GM19025 (cell line): ENCODE results near the gene CNIH3.
"Not testable (repeated sequence)": the region's sequence is repeated elsewhere in the genome, so short reads cannot be mapped to it uniquely, and the experiment has no call there.

Source experiments
- ATAC-seq: cut with Tn5 transposase; IDR thresholded peaks from one replicate; pipeline ENCODE4 v1.9.1; 2021; ENCODE audit warnings: mild to moderate bottlenecking, low read depth, moderate library complexity; ENCODE audit not compliant: unreplicated experiment

Gene CNIH3

DNA sequence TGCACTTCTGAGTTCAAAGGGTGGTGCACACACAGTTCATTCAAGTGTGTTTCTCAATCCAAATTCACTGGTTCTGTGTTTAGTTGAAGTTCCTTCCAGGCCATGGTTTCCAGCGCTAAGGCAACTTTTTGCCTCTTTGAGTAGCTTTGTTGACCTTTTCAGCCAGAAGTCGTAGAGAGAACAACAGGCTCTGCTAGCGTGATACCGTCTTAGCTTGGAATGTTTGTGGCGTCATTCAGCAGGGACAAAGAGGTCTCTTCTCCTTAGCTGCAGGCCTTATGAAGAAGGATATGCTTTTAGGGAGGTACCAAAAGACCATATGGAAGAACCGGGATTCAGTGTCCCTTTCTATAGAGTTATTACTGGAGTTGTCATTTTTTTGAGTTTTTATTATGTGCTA lies 65.7 kb downstream of the CNIH3 start:
- no peak for ATAC-seq

DNA sequence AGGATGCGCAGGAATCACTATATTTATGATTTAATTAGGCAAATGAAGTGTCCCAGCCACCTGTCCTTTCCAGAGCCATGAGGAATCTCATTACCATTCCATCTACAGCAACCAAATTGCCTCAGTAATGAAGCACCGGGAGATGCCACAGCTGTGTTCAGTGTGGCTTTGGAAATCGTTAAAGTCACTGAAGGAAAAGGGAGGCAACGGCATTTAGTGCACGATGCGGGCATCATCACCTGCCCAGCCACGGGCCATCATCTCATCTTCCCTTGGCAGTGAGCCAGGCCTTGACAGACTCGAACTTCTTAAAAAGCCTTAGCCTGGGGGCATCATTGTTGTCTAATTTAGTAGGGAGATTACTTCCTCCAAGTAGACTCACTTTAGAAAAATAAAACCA lies 67.8 kb downstream of the CNIH3 start:
- no peak for ATAC-seq

DNA sequence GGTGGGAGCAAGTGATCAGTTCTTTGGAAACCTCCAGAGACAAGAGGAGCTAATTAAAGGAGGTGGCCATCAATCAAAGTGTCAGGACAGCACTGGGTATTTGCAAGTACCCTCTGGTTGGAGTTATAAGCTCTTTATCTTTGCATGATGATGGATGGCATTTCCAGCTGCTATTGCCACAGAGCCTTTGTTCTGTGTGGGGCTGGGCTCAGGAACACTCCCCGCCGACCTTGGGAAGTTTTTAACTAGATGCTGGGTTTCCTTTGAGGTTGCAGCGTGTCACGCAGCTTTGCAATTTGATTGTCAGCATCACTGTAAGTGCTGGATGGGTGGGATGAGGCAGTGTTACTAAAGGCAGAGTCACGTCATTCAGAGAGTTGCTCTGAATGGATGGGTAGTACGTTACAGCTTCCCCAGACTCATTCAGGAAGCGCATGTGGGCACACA lies 68.9 kb downstream of the CNIH3 start:
- no peak for ATAC-seq

DNA sequence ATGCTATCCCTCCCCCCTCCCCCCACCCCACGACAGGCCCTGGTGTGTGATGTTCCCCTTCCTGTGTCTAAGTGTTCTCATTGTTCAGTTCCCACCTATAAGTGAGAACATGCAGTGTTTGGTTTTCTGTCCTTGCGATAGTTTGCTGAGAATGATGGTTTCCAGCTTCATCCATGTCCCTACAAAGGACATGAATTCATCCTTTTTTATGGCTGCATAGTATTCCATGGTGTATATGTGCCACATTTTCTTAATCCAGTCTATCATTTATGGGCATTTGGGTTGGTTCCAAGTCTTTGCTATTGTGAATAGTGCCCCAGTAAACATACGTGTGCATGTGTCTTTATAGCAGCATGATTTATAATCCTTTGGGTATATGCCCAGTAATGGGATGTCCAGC lies 70.0 kb downstream of the CNIH3 start:
- not testable (repeated sequence) for ATAC-seq

DNA sequence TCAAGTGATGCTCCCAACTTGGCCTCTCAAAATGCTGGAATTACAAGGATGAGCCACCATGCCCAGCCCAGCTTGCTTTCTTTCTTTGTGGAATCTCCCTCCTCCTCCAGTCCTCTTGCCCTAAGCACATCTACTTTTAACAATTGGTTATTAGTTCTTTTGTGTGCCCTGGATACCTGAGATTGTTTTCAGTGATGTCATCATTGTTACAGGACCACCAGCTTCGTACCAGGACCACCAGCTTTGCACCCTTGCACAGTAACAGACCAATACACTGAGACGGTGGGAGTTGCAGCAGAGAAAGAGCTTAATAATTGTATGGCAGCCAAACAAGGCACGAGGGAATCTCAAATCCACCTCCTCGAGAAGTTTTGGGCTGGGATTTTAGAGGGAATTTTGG lies 71.3 kb downstream of the CNIH3 start:
- ATAC-seq: no peak

DNA sequence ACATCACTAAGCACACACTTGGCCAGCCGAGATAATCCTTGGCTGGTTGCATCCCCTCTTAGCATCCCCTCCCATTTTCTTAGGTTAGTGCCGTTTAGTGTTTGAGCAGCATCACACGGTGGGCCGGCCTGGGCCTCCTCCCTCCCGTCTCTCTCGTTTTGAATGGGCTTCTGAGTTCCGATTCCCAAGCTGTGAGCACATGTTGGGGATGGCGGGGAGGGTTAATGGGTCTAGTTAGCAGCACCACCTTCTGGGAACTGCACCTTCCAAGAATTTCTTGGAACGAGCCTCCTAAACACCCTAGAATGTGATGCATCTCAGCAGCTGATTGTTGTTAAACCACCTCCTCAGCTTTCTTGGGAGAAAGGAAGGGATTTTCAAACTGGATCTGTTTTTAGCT lies 73.3 kb downstream of the CNIH3 start:
- ATAC-seq: no peak

DNA sequence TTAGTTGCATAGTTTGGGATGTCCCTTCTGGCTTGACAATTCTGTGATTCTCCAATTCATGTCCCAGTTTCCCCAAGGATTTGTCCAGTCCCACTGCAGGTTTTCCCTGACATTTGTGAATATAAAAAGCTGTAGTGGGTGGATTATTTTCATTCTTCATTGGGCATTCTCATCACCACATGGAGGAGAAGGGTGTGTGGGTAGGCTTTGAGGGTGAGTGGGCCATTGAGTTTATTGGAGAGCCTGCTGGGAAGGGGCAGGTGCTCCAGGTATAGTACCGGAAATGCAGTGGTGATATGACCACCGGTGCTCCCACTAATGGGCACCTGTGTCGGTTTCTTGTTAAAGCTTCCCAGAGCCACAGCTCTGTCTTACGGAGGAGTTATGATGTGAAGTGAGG lies 74.5 kb downstream of the CNIH3 start:
- no peak for ATAC-seq

DNA sequence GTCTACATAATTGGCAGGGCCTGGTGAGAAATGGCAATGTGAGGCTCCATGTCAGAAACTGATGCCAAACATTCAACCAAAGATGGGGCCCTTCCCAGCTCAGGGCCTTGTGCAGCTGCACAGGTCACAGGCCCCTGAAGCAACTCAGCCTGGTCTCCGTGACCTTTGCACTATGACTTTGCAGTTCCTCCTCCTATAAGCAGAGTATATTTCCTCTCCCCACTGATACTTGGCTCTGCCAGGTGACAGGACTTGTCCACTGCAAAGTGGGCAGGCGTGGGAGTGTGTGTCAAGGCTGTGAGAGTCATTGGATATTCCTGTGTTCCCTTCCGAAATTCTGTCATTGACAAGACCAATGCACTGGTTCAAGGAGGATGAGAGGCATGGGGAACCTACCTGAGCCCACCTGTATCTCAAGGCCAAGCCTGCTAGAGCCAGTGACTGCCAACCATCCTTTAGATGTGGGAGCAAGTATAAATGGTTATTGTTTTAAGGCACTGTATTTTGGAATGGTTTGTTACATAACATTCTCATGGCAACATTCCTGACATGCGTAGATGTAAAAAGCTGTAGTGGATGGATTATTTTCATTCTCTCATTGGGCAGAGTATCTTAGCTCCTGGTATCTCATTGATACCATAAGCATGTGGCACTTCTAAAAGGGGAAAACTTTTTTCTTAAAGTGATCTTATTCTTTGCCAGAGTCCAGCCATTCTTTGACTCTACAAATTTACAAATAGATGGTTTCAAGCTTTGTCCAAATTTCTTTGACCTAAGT lies 75.2 kb downstream of the CNIH3 start:
- no peak for ATAC-seq

DNA sequence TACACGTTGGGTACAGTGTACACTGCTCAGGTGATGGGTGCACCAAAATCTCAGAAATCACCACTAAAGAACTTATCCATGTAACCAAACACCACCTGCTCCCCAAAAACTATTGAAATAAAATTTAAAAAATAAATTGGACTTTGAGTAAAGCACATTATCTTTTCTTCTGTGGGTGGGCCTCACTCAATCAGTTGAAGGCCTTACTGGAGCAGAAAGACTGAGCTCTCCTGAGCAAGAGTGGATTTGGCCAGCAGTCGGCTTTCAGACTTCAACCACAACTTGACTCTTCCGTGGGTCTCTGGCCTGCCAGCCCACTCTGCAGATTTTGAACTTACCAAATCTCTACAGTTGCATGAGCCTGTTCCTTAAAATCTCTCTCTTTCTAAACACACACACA lies 78.9 kb downstream of the CNIH3 start:
- ATAC-seq: no peak

DNA sequence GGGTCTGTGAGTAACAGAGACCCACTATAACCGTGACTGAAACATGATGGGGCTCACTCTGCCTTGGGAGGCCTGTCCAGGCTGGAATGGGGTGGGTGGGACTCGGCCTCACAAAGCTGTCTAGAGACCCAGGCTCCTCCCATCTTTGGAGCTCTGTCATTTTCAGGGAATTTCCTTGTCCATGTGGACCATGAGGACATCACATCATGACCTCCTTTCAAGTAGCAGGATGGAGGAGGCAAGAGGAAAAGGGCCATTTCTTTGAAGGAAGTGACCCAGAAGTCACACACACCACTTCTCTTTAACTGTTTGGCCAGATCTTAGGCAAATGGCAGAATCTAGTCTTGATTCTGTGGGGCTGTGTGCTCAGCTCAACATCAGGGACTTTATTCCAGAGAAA lies 79.9 kb downstream of the CNIH3 start:
- ATAC-seq: no peak

DNA sequence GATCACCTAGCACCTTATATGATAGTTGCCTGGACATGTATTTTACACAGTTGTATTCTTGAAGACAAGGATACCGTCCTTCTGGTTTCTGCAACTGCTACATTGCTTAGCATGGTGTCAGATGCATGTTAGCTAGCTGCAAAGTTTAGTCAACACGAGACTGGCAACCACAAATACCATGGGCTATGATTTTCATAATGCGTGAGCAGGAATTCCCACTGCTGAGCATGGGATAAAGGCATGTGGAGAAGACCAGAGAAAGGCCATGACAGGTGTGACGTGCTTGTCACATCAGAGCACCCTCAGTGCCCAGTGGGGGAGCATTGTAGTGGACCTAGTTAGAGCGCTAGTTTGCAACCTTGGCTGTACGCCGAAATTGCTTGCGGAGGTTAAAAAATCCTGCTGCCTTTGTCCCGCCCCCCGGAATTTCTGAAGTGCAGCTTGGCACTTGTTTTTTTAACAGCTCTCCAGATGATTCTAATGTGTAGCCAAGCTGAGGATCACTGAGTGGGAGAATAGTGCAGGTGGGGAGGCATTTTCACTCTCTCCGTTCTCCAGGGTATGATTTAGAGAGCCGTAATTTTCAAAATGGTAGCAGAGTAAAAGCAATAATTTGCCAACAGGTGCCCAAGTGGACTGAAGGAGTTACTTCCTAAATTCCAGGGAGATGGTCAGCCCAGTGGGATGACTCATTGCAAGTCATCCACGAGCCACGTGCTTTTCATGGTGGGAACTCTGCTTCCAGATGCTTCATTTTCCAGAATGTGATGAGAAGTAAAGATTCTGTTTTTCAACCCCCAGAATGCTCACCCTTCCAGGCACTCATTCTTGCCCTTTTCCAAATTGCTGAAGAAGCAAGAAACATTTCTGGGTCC lies 81.0 kb downstream of the CNIH3 start:
- no peak for ATAC-seq

DNA sequence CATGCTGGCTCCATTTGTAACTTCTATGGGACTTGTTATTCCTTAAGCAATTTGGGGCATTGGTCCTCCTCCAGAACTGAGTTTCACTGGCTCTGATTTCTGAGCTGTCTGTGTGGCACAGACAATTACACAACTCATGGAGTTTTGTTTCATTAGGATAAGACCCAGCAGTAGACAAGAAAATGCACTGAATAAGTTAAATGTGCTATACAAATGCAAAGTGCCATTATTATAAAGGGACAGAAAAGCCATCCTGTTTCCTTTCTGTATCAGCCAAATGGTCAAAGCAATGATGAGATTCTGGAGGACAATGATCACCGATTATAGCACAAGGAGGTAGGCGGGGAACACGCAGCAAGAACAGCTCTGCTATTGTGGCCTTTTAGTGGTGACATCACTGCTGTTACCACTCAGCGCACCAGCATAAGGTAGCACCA lies 81.9 kb downstream of the CNIH3 start:
- ATAC-seq: no peak

DNA sequence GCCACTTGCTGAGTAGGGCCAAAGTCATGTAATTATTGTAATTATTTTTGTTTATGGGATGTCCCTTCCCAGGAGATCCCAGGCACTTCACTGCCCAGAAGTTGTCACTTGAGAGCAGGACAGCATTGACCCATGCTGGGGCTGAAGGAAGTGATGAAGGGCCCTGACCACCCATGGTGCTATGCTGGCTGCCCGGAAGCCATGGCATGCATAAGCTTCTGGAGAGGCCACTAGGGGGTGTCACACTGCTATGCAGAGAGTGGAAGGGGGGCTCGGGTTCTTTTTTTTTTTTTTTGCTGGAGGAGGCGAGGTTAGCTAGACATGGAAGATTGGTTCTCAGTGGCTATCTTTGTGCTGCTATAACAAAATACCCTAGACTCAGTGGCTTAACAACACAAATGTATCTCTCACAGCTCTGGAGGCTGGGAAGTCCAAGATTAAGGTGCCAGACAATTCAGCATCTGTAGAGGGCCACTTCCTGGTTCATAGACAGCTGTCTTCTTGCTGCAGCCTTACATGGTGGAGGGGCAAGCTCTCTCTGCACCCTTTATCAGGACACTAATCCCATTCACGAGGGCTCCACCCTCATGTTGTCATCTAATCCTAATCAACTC lies 84.9 kb downstream of the CNIH3 start:
- no peak for ATAC-seq

DNA sequence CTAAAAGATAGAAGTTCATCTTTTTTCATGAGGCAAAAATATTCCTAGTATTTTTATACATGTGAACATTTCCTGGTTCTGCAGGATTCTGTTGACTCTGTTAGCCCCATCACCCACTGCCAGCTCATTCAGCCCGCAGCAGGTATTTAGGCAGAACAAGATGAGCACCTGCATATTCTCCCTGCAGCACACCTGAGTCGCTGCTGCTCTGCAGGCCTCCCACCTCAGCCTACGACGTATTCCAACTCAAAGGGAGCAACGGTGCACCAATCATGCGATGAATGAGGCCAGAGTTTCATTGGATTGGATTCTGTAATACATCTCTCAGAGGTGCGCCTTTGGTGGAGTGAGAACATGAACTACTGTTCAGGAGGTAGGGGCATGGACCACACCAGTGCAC lies 87.6 kb downstream of the CNIH3 start:
- ATAC-seq: no peak

DNA sequence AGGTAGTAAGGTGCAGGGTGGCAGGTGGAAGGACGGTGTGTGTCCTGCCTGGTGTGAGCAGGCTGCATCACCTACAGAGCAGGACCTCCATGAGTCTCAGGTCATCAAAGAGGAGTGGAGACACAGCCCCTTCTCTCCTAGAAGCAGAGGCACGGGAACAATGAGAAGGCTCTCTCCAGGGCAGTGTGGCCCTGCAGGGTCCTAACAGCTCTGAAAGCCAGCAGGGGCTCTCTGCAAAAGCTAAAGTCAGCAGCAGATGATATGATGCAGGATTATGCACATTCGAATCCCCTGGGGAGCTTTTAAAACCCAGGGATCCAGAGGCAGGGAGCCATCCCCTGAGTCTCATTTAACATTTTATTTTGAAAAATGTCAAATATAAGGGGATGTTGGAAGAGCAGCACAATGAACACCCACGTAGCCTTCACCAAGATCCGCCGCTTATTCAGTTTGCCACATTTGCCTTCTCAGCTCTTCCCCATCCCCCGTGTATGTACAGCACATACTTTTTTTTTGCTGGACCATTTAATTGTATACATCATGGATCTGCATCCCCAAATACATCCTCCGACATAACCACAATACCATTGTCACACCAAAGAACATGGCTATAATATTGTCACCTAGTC lies 88.1 kb downstream of the CNIH3 start:
- no peak for ATAC-seq

DNA sequence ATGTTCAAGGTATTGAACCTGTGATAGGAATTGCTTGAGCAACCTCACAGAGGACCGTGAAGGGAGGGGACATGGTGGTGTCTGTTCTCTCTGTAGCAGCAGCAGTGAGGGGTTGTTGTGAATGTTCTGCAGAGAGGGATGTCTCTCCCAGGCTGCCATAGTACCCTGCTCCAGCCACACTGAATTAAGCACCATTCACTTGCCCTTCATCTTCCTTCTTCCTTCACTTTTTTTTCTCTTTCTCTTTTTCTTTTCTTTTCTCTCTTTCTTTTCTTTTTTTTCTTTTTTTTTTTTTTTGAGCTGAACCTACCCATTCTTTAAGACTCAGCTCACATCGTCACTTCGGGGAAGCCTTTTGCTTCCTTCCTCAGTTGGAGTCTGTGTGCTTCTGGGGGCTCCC lies 89.5 kb downstream of the CNIH3 start:
- ATAC-seq: no peak

DNA sequence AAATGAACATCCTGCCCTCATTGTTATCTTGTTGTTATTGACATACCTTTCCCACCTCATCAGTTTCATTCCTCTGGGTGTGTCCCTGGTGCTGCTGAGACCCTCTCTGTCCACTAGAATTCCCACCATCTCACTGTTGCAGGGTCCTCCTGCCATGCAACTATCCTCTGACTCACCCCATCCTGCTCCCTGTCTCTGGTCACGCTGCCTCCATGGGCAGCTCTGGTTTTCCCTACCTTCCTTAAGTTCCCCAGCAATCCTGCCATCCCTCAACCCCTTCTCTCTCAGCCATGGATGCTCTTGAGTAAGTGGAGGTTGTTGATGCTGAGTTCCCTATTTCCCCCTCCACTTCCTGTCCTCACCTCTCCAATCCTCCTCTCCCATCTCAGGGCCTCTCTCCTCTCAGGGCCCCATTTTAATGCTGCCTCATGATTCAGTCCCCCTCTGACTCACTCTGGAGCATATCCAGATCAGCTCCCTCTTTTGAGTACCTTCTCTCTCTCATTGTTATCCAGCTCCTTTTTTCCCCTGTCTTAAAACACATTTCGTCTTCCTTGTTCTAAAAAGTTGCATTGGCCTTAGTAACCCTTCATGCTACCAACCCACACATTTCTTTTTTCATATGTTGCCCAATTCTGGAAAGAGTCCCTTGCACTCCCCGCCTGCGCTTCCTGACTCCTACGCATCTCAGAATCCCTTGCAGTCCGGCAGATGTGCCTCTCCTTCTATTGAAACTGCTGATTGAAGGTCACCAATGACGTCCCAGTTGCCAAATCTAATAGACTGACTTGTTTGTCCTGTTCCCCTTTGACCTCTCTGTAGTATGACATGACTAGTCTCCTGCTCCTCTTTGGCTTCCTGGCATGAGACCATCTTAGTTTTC lies 92.0 kb downstream of the CNIH3 start:
- ATAC-seq: no peak

DNA sequence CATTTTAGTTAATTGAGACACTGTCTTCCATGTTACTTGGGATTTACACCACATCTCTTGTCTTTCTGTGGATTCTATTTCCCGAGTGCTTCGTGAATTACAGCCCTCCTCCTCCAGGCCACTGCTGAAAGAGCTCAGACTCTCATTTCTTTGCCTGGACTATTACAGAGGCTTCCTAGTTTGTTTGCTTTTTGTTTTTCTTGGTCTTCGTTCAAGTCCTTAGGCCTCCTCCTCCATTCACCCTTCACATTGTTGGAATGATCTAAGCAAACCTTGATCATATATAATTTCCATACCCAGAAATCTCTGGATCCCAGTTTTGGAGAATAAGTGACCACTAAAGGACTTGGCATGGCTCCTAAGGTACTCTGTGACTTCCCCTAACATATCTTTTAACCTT lies 94.1 kb downstream of the CNIH3 start:
- no peak for ATAC-seq

DNA sequence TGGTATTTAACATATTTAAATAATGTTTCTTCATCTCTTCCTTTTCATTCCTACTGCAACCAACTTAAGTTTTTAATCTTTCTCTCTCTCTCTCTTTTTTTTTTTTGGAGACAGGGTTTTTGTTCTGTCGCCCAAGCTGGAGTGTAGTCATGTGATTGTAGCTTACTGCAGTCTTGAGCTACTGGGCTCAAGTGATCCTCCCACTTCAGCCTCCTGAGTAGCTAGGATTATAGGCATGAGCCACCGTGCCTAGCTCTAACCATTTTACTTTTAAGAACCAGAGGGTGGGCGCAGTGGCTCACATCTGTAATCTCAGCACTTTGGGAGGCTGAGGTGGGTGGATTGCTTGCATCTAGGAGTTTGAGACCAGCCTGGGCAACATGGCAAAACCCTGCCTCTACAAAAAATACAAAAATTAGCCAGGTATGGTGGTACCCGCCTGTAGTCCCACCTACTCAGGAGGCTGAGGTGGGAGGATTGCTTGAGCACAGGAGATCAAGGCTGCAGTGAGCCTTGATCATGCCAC lies 95.2 kb downstream of the CNIH3 start:
- ATAC-seq: not testable (repeated sequence)

DNA sequence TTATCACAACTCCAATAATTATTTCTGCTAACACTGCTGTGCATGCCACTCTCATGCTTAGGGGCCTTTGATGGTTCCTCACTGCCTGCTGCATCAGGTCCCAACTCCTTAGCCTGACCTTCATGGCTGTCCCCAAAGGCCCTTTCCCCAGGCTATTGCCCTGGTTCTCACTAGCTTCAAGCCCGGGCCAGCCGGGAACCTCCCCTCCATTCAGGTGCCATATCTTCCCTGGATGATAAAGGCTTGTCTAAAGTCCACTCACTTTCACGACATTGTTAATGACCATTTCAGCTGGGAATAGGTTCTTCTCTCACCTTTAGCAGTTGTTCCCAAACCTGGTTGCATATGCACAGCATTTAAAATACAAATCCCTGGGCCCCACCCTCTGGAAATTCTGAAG lies 95.8 kb downstream of the CNIH3 start:
- ATAC-seq: no peak
